Activated CD4-positive, CD25-positive, alpha-beta regulatory T cell treated with anti-CD3 and anti-CD28 coated beads, Interleukin-2, amount 50 U/mL, for 16 hours (primary cell): ENCODE data around the gene OR1S1.
"Not testable (repeated sequence)": the region's sequence is repeated elsewhere in the genome, so short reads cannot be mapped to it uniquely, and the experiment has no call there.

Experiments
- DNase-seq: peaks from one replicate; pipeline ENCODE4 v3.0.0-alpha.2; 2020; ENCODE audit warnings: low read depth, low spot score

OR1S1 gene

DNA sequence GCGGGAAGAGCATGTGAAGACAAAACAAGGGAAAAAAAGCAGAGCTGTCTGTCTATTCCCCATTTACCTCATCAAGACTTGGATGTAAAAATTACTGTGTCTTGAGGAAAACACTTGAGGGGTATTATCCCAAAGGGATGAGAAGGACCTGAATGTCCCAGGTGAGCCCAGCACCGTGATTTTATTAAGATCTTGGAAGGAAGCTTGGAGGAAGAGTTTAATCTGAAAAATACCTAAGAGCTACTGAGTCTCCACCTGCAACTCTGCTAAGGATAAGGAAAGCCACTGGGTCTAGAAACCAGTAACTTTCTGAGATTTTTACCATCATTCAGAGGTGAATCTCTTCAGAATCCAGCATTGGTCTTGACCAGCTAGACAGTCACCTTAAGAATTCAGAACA is at the start of gene OR1S1:
Gene OR1S1 (plus strand): TSS at position 301 of the 400 bp plus-strand sequence.
- DNase-seq, result not testable (repeated sequence)

DNA sequence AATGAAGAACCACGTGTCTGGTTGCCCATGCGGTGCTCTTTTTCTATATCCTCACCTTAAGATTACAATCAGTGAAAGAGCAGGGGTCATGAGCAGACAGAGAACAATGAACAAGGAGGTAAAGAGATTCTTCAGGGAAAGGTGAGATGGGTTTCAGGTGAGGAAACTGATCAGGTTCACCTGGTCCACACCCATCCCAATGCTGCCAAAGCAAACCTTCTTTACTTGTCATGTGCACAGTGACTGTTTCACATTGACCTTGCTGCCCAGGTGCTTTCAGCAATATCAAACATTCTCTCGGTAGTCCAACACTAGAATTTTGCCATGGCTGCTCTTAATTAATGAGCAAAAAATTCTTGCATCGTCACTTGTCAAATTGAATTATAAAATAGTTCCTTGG is 48.1 kb upstream of the OR1S1 start:
- no peak for DNase-seq

DNA sequence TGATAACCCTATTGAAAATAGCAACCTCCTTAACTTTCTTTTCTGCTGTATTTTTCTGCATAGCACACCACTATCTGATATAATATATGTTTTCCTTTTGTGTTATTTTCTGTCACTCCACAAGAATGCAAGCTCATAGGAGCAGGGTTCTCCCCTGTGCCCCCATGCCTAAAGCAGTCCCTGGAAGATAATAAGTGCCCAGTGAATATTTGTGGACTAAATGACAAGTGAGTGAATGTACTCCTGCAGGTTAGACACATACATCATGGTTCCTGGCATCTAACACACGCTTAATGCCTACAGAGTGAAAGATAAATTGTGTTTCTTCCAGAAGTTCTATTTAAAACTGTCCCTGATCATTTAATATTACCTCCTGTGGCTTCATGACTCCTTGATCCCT is 47.5 kb upstream of the OR1S1 start:
- no peak for DNase-seq

DNA sequence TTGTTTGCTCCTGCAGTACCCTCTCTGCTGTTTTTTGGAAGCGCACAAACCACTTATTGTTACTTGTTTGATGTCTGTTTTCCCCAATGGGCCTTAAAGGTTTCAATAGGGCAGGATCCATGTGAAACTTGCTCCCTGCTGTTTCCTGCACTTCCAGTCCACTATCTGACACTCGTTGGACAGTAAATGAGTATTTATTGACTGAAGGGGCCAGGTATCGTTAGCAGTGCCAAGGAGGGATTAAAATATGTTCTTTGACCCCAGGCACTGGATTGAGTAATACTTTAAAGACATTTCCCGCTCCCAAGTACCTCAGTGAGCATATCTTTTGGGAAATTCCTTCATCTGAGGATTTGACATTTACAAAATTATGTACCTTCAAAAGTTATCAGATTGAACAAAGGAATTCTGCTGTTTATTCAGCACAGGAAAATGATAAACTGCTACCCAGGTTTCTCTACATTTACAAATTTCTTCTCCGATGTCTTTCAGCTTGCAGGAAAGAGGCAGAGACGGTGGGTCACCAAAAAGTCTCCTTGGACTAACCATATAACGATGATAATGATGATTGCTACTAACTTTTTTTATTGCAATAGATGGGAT is 46.9 kb upstream of the OR1S1 start:
- DNase-seq, result no peak

DNA sequence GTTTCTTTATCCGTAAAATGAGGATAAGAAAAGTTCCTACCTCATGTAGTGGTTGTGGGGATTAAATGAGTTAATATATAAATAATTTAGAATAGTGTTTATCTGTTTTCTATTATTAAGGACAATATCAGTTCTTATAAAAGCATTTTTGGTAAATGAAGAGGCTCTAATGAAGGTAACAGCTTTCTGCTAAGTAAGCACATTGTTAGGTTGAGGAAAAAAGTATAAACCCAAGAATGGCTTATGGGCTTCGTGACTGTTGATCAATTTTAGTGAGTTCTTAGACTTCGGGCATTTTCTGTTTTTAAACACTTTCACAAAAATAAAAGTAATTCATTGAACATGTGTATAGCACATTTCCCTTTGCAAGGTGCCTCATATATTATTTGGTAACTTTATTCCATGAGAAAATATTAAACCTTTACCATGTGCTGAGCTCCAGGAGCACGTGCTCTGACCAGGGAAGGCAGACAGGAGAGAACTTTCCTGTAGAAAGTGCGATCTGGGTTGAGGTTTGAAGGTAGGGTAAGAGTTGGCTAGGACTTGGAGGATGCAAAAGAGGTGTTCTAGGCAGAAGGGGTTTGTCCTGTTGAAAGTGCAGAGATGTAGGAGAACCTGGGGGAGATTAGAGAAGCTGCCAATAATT is 35.0 kb upstream of the OR1S1 start:
- no peak for DNase-seq

DNA sequence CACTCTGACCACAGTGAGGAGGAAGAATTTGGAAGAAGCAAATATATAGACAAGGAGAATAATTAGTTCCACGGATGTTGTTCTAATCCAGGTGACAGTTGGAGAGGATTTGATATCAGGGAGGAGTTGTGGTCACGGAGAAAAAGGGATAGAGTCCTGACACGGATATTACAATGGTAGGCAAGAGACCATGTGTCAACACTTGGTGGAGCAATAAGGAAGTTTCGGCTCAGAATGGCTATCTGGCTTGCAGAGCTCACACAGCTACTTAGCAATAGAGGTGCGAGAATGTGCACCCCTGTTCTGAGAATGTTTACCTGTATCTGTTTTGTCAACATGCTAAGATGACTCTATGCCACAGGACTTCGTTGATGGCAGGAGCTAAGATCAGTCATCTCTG is 34.1 kb upstream of the OR1S1 start:
- no peak for DNase-seq

DNA sequence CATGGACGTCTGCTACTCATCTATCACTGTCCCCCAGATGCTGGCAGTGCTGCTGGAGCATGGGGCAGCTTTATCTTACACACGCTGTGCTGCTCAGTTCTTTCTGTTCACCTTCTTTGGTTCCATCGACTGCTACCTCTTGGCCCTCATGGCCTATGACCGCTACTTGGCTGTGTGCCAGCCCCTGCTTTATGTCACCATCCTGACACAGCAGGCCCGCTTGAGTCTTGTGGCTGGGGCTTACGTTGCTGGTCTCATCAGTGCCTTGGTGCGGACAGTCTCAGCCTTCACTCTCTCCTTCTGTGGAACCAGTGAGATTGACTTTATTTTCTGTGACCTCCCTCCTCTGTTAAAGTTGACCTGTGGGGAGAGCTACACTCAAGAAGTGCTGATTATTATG is 32.9 kb upstream of the OR1S1 start:
- DNase-seq, result no peak

DNA sequence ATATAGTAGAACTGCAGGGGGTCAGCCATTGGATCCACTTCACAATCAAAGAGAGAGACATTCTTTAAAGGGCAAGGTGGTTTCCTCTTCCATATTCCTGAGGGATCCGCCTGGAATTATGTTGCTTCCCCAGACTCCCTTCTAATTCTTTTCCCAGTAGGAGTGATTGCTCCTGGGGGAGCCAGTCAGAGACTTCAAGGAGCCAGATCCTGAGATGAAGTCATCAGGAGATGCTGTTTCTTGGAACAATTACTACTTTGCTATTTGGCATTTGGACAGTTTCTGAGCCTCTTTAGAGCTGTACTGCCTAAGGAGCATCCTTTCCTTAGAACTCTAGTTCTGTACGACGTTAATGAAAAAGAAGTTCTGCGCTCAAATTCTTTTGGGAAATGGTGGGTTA is 25.6 kb upstream of the OR1S1 start:
- no peak for DNase-seq

DNA sequence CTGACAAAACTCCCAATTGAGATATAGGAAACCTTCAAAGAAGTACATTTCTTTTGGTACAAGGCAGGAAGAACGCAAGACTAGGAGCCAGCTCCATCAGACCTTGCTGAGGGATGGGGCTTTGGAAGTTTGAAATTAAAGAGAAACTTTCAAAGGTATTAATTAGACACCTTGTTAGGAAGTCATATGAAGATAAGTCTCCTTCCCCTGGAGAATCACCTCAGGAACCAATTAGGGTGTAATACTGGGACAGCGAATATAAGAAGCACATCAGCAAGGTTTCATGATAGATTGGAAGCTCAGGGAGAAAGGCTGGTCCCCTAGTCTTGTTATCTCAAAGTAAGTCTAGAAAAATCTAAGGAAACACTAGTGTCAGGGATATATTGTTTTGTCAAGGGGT is 23.8 kb upstream of the OR1S1 start, which contains the start of gene OR9Q2:
Gene OR9Q2 (plus strand): TSS at position 301 of the 400 bp plus-strand sequence. CDS start 1,421 bp downstream, outside the sequence.
- DNase-seq, result no peak

DNA sequence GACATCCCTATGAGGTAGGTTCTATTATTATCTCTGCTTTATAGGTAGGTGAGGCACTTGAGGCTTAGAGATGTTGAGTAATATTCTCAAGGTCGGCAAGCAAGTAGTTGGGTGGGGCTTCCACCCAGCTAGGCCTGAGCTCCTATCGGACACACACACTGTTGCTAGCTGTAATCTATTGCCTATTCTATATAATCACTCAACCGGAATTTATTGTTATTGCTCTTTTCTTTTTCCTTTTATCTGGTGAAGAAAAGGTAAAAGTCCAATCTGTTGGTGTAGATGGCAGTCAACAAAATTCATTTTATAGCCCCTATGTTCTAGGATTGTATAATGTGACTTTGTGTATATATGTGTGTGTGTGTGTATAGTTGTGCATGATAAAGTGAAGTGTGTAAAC is 20.3 kb upstream of the OR1S1 start:
- no peak for DNase-seq

DNA sequence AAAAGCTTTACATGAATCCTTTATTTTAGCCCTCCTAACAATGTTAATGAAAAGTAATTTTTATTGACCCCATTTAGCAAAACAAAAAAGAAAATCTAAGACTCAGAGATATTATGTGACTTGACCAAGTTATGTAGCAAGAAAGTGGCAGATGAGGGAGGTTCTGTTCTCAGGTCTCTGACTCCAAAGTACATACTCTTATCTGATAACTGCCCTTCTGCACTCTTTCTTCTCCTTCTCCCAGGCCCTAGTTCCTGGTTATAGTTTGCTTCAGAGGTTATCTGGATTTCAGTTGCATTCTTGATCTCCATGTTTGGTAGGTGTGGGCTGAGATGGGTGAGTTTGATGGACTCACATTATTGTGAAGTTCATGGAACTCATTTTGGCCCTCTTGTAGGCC is 19.1 kb upstream of the OR1S1 start:
- DNase-seq, result no peak

DNA sequence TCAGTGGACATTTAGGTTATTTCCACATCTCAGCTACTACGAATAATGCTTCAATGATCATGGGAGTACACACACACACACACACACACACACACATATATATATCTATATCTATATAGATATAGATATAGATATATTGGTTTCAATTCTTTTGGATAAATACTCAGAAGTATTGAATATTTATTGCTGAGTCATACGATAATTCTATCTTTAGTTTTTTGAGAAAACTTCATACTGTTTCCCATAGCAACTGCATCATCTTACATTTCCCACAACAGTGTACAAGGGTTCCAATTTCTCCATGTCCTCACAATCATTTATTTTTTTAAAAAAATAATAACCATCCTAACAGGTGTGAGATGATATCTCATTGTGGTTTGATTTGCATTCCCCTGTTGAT is 16.6 kb upstream of the OR1S1 start:
- no peak for DNase-seq

DNA sequence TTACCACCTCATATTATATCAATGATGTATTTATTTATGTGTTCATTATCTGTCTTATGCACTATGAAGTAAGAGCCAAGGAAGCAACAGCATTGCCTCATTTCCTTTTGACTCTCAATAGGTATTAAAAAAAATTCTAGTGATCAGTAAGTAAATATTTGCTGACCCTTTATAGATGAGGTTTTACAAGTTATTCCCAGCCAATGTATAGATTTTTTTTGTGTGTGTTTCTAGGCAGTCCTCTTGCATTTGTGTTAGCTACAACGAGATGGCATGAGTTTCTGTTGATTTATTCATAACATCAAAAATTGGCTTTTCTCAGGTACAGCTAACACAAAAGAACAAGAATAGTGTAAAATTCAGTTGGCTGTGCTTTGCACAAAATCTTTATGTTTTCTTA is 13.2 kb upstream of the OR1S1 start:
- no peak for DNase-seq

DNA sequence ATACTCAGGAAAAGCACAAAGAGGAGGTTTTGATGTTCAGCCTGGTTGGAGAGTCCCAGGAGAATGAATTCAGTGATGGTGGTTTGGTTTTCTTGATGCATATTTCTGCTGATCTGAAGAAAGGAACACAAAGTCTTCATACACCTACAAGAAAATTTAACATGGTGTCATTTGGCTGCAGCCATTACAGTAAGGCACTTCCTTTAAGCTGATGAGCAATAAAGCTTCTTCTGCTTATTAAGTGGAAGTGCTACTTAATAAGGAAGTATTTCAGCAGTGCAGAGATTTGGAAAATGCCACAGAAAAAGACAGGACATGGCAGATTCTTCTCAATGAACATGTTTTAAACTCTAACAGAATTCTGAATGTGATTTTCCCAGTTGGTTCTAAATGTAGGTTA is 8.5 kb upstream of the OR1S1 start, which contains the start of gene OR1S2:
Gene OR1S2 (minus strand): TSS at position 101 of the 400 bp plus-strand sequence. CDS start 0 bp downstream, at position 101.
- no peak for DNase-seq

DNA sequence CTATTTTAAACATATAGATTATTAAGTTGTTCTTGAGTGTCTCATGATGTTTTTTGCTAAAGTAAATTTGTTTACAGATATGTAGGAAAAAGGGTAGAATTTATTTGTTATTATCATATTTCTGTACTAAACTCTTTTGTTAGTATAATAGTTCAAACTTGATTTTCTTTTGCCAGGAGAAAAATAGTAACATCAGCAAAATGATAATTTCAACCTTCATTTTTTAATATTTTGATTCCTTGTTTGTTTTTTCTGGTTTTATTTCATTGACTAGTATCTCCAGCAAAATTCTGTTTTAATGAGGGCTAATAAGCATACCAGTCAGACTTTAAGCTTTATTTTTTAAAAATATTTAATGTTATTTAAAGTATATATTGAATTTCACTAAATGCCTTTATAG is 4.0 kb downstream of the OR1S1 start:
- DNase-seq, result no peak

DNA sequence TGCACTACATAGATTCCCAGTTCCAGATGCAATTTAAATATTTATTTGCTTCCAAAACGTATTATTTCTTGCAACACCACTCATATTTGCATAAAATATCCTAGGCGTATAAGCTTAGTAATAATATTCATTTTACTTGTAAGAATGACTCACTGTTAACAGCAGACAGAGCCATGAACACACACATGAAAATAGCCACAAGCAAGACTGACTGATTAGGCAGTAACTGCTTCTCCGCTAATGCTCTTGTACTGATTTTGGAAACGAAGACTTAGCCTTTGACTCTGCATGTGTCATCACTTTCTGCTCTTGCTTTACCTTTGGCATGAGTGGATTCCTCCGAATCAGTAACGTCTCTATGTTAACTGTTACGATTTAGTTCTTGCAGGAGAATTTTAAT is 10.2 kb downstream of the OR1S1 start:
- DNase-seq, result no peak

DNA sequence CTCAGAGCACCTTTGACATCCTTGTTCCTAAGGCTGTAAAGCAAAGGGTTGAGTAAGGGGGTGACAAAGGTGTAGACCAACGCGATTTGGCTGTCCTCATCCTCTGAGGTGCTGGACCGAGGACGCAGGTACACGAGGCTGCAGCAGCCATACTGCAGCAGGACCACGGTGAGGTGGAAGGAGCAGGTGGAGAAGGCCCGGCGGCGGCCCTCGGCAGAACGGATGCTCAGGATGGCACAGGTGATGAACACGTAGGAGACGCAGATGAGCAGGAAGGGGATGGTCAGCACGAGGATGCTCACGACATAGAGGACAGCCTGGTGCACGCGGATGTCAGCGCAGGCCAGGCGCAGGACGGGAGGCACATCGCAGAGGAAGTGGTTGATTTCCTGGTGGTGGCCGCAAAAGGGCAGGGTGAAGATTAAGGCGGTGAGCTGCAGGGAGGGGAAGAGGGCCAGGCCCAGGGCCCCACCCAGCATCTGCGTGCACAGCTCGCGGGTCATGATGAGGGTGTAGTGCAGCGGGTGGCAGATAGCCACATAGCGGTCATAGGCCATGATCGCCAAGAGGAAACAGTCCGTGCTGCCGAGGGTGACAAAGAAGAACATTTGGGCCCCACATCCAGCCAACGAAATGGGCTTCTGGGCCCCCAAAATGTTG is 15.6 kb downstream of the OR1S1 start:
- DNase-seq, result no peak

DNA sequence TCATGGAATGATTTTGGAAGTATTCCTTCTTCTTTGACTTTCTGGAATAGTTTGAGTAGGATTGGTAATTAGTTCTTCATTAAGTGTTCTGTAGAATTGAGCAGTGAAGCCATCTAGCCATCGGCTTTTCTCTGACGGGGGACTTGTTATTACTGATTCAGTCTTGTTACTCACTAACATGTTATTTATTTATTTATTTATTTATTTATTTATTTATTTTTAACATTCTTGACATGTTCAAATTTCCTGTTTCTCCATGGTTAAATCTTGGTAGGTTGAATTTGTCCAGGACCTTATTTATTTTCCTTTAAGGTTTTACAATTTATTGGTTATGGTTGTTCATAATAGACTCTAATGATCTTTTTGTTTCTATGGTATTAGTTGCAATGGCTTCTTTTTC is 31.4 kb downstream of the OR1S1 start:
- no peak for DNase-seq

DNA sequence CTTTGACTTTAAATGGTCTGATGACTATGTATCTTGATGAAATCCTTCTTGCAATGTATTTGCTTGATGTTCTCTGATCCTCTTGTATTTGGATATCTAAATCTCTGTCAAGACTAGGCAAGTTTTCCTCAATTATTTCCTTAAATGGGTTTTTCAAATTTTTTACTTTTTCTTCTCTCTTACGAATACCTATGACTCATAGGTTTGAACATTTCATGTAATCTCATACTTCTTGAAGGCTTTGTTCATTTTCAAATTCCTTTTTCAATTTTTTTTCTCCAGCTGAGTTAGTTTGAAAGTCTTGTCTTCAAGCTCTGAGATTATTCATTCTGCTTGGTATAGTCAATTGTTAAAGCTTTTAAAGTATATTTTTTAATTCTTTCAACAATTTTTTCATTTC is 42.4 kb downstream of the OR1S1 start:
- DNase-seq, result no peak

DNA sequence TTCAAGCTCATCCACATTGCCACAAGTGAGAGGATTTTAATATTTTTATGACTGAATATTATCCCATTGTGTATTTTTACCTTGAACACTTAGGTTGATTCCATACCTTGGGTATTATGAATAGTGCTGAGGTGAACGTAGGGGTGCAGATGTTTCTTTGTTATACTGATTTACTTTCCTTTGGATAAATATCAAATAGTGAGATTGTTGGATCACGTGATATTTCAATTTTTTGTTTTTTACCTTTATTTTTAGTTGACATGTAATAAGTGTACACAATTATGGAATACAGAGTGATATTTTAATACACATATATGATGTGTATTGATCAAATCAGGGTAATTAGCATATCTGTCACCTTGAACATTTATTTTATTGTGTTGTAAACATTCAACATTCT is 47.5 kb downstream of the OR1S1 start:
- no peak for DNase-seq
